Tibial artery (tissue), 4 donors: ENCODE data around the gene ANKRD16.
"Not testable (repeated sequence)": the region's sequence is repeated elsewhere in the genome, so short reads cannot be mapped to it uniquely, and the experiment has no call there.

Source experiments
- DNase-seq, 2 donors: peaks; one replicate each; pipeline ENCODE4 v3.0.0-alpha.2; 2019
- H3K27ac ChIP-seq, 2 donors: fragments of 200-600 bp; sonication (generic) in 1 of 2; 1 replicate in 1 of 2; 2 replicates in 1 of 2; pipeline ENCODE4 v1.5.1; 2018 to 2019; ENCODE audit warnings: mild to moderate bottlenecking in 1 of 2
- H3K27me3 ChIP-seq, 2 donors: fragments of 200-600 bp; sonication (generic) in 1 of 2; one replicate each; pipeline versions ENCODE4 v1.5.1 to v1.6.0; 2016 to 2019
- H3K36me3 ChIP-seq, 3 donors: fragments of 200-600 bp; sonication (generic) in 2 of 3; one replicate each; pipeline ENCODE4 v1.5.1; 2016 to 2019; ENCODE audit warnings: mild to moderate bottlenecking in 2 of 3
- H3K4me1 ChIP-seq, 4 donors: fragments of 200-600 bp; sonication (generic) in 2 of 4; 1 replicate in 3 of 4; 2 replicates in 1 of 4; pipeline ENCODE4 v1.5.1; 2016 to 2019
- H3K4me3 ChIP-seq, 2 donors: fragments of 200-600 bp; sonication (generic) in 1 of 2; 1 replicate in 1 of 2; 2 replicates in 1 of 2; pipeline ENCODE4 v1.5.1; 2018 to 2019; ENCODE audit warnings: mild to moderate bottlenecking in 2 of 2
- H3K9me3 ChIP-seq, 3 donors: fragments of 200-600 bp; sonication (generic) in 1 of 3; one replicate each; pipeline ENCODE4 v1.5.1; 2016 to 2019
- CTCF ChIP-seq, 2 experiments: fragments of 200-600 bp in 1 of 2; fragments of 450-650 bp in 1 of 2; IDR thresholded peaks; one replicate each; pipeline ENCODE4 v1.5.1; 2017 to 2019; ENCODE audit warnings: antibody characterized with exemption in 2 of 2, mild to moderate bottlenecking in 1 of 2, moderate library complexity in 1 of 2
- intact Hi-C: fragments of 100-400 bp; cut with DNase I; formaldehyde crosslinking; loops from one replicate; pipeline ENCODE4 v1.15.0; 2023; ENCODE audit warnings: low total_unique reads

Gene ANKRD16

DNA sequence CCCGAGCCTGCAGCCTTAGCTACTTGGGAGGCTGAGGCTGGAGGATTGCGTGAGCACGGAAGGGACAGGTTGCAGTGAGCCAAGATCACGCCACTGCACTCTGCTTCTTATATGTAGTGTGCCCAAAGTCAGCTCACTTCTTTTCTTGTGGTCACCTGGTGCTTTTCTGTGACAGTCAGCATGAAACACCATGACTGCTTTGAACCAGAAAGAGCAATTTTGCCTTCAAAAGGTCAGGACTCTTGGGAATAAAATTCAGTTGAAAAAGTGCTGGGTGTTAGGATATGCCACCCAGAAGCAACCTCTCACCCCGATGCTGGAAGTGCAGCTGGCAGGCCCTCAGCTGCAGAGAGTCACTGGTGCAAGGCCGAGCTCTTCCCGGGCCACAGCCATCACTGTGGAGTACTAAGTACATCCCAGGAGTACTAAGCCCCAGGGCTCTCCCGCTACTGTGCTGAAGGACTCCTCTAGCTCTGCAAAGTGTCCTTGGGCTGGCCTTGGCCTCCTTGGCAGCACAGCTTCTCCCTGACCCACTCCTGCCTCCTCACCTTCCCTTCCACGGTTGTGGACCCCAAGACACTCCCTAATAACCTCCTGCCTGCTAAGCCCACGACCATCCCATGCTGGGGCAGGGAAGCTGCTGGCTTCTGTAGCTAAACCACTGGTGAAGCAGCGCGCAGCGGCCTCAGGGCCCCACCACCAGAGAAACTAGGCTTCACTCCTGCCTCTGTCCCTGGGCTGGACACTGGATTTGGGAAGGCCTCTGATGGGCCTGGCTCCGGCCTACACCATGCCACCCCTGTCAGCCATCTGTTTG lies 58.9 kb downstream of the ANKRD16 start:
- no peak overlapping the region for H3K4me3 ChIP-seq
- H3K27me3 ChIP-seq: no peaks in the 10 kb centered on the region
- no peak for TF ChIP-seq CTCF (IDR thresholded peaks at IDR 0.05)
- H3K4me1 ChIP-seq: no peaks in the 10 kb centered on the region
- no peaks in the 10 kb centered on the region for H3K36me3 ChIP-seq
- H3K9me3 ChIP-seq: no peaks in the 10 kb centered on the region
- no peak for DNase-seq
- no peak overlapping the region for H3K27ac ChIP-seq
- intact Hi-C loops: no loop called here

- Histone ChIP-seq H3K4me3 (no peak overlapping the region), H3K4me1 (no peaks in the 10 kb centered on the region), H3K9me3 (no peaks in the 10 kb centered on the region), H3K27ac (no peak overlapping the region), H3K36me3 (no peaks in the 10 kb centered on the region), H3K27me3 (no peaks in the 10 kb centered on the region)
- no peak for DNase-seq
- TF ChIP-seq CTCF (IDR thresholded peaks at IDR 0.05): no peak
- intact Hi-C loops: no loop called here
These were observed 60.4 kb downstream of the ANKRD16 start for GRCh38 chr10:5829267-5829666.

DNA sequence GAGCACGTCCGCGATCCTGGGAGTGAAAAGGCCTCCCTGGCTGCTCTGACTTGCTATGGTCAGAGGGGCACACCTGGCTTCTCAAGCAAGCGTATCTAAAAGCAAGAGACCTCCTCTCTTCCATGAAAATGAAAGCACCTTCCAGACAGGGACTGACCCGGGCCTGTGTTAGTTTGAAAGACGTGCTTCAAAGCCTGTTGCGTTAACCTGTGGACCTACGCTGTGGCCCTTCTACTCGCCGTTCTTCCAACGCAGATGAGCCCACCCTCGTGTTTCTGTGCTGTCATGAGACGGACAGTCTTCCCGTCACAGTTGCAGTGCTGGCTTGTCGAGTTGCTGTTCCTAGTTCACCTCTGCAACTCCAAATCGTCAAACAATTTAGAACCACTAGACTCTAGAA lies 61.0 kb downstream of the ANKRD16 start:
- Histone ChIP-seq H3K27me3 (no peaks in the 10 kb centered on the region), H3K36me3 (no peaks in the 10 kb centered on the region), H3K4me3 (no peak overlapping the region), H3K27ac (no peak overlapping the region), H3K9me3 (no peaks in the 10 kb centered on the region), H3K4me1 (no peaks in the 10 kb centered on the region)
- DNase-seq: no peak
- TF ChIP-seq CTCF (IDR thresholded peaks at IDR 0.05): no peak
- intact Hi-C loops: no loop called here

- no peak overlapping the region for H3K27ac ChIP-seq
- no peaks in the 10 kb centered on the region for H3K9me3 ChIP-seq
- no peak for TF ChIP-seq CTCF (IDR thresholded peaks at IDR 0.05)
- H3K4me1 ChIP-seq: no peaks in the 10 kb centered on the region
- H3K27me3 ChIP-seq: no peaks in the 10 kb centered on the region
- intact Hi-C loops: no loop called here
- no peak overlapping the region for H3K4me3 ChIP-seq
- no peaks in the 10 kb centered on the region for H3K36me3 ChIP-seq
- no peak for DNase-seq
These were observed 61.9 kb downstream of the ANKRD16 start for GRCh38 chr10:5827841-5828240.

DNA sequence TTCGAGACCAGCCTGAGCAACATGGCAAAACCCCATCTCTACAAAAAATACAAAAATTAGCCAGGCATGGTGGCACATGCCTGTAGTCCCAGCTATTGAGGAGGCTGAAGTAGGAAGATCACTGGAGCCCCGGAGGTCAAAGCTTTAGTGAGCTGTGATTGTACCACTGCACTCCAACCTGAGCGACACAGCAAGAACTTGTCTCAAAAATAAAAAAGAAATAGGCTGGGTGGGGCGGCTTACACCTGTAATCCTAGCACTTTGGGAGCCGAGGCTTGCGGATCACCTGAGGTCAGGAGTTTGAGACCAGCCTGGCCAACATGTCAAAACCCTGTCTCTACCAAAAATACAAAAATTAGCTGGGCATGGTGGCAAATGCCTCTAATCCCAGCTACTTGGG lies 63.2 kb downstream of the ANKRD16 start:
- DNase-seq, H3K9me3 ChIP-seq, H3K4me3 ChIP-seq, H3K27ac ChIP-seq, H3K36me3 ChIP-seq, H3K4me1 ChIP-seq, intact Hi-C loops, H3K27me3 ChIP-seq: not testable (repeated sequence)

- Histone ChIP-seq H3K27me3 (no peaks in the 10 kb centered on the region), H3K4me3 (no peak overlapping the region), H3K36me3 (no peaks in the 10 kb centered on the region), H3K9me3 (no peaks in the 10 kb centered on the region), H3K27ac (no peak overlapping the region), H3K4me1 (peaks cover 0 to 9% (median 0%) of the 10 kb centered on the region in 4 donors)
- DNase-seq: no peak
- TF ChIP-seq CTCF (IDR thresholded peaks at IDR 0.05): no peak
- intact Hi-C loops: loop anchor here (10.0 kb wide), 2 partner anchors 184 to 374 kb away; no protein-coding TSS in a partner anchor
These were observed 70.8 kb downstream of the ANKRD16 start for GRCh38 chr10:5818894-5819293.
